H1 (cell line): ENCODE data around the gene SUSD1. TPM values are rescaled to one million over a fixed set of nuclear protein-coding genes. Genes with fewer than 3 reads are reported as not detected.

Experiments
- CTCF ChIA-PET: fragments of 300-600 bp; sonication (Branson Sonifier 250); formaldehyde crosslinking; loops from one replicate; lab custom pipeline; 2021; ENCODE audit not compliant: partially characterized antibody; lab: Charles Lee
- POLR2A ChIA-PET: fragments of 300-600 bp; sonication (Branson Sonifier 250); formaldehyde crosslinking; loops from one replicate; lab custom pipeline; 2021; ENCODE audit warnings: inconsistent platforms; ENCODE audit not compliant: partially characterized antibody; lab: Charles Lee
- DNase-seq, 2 experiments: peaks; one replicate each; pipeline versions ENCODE4 v3.0.0 to v3.0.0-alpha.2; 2010 to 2022; ENCODE audit warnings: low spot score in 2 of 2, low read depth in 1 of 2, mixed read lengths in 1 of 2
- FAIRE-seq: peaks from 2 replicates; lab custom pipeline; 2011; peaks lifted over from hg19 to GRCh38; lab: Jason Lieb, UNC
- H2AFZ ChIP-seq: 2 replicates; pipeline ENCODE4 v1.8.1; 2012; ENCODE audit warnings: low read length, inconsistent platforms
- H2AK5ac ChIP-seq: 2 replicates; pipeline ENCODE4 v1.6.1; 2013; ENCODE audit warnings: low read depth, low read length
- H2BK120ac ChIP-seq: replicated peaks from 2 replicates; pipeline ENCODE3; 2013; ENCODE audit warnings: low read depth, low read length, inconsistent platforms
- H2BK12ac ChIP-seq: 2 replicates; pipeline ENCODE4 v1.6.1; 2013; ENCODE audit warnings: low read depth, low read length
- H2BK15ac ChIP-seq: 2 replicates; pipeline ENCODE4 v1.6.1; 2013; ENCODE audit warnings: low read length
- H2BK20ac ChIP-seq: 2 replicates; pipeline ENCODE4 v1.6.1; 2013; ENCODE audit warnings: low read length
- H2BK5ac ChIP-seq: 2 replicates; pipeline ENCODE4 v1.6.1; 2013; ENCODE audit warnings: low read depth, low read length
- H3K14ac ChIP-seq: 2 replicates; pipeline ENCODE4 v1.6.1; 2013; ENCODE audit warnings: inconsistent platforms; ENCODE audit not compliant: insufficient read length
- H3K18ac ChIP-seq: 2 replicates; pipeline ENCODE4 v1.6.1; 2013; ENCODE audit warnings: low read length; ENCODE audit errors: extremely low read depth
- H3K23ac ChIP-seq: 2 replicates; pipeline ENCODE4 v1.6.1; 2013; ENCODE audit warnings: inconsistent platforms; ENCODE audit not compliant: insufficient read length
- H3K23me2 ChIP-seq: 2 replicates; pipeline ENCODE4 v1.6.1; 2013; ENCODE audit warnings: low read depth, low read length
- H3K27ac ChIP-seq: 2 replicates; pipeline ENCODE4 v1.6.1; 2011; ENCODE audit warnings: low read depth, low read length, inconsistent platforms
- H3K27me3 ChIP-seq, 4 experiments: replicated peaks in 1 of 4; 1 replicate in 1 of 4; 2 replicates in 3 of 4; pipeline versions ENCODE4 v1.6.1 to v1.8.1; 2011 to 2013; ENCODE audit warnings: low read length in 3 of 4, mild to moderate bottlenecking in 3 of 4, inconsistent platforms in 2 of 4, mixed read lengths in 2 of 4, moderate library complexity in 1 of 4; ENCODE audit not compliant: control insufficient read depth in 3 of 4, insufficient read depth in 3 of 4; ENCODE audit errors: extremely low read depth in 1 of 4
- H3K36me3 ChIP-seq, 4 experiments: 2 replicates each; pipeline versions ENCODE4 v1.6.1 to v1.8.1; 2011 to 2013; ENCODE audit warnings: mild to moderate bottlenecking in 4 of 4, low read length in 3 of 4, moderate library complexity in 2 of 4, control low read depth in 1 of 4, inconsistent platforms in 1 of 4; ENCODE audit not compliant: insufficient read depth in 4 of 4, control insufficient read depth in 2 of 4
- H3K4ac ChIP-seq: replicated peaks from 2 replicates; pipeline ENCODE3; 2013; ENCODE audit warnings: low read length, low read depth, mixed read lengths, inconsistent platforms; ENCODE audit not compliant: insufficient read length
- H3K4me1 ChIP-seq, 4 experiments: replicated peaks in 1 of 4; 1 replicate in 1 of 4; 2 replicates in 3 of 4; pipeline versions ENCODE4 v1.6.1 to v1.8.1; 2011 to 2013; ENCODE audit warnings: low read length in 3 of 4, inconsistent platforms in 2 of 4, mixed read lengths in 1 of 4; ENCODE audit not compliant: insufficient read depth in 4 of 4, control insufficient read depth in 3 of 4
- H3K4me2 ChIP-seq, 2 experiments: 2 replicates each; pipeline versions ENCODE4 v1.6.1 to v1.8.1; 2011 to 2013; ENCODE audit warnings: low read depth in 2 of 2, low read length in 2 of 2, control low read depth in 1 of 2, inconsistent platforms in 1 of 2, mild to moderate bottlenecking in 1 of 2; ENCODE audit not compliant: insufficient read depth in 1 of 2
- H3K4me3 ChIP-seq, 4 experiments: fragments of 200-600, 300-600 bp in 1 of 4; sonication (generic), shearing (Covaris generic), sonication (Bioruptor Twin) in 1 of 4; 2 replicates each; pipeline versions ENCODE4 v1.5.1 to v1.8.1; 2011 to 2016; ENCODE audit warnings: low read length in 4 of 4, low read depth in 3 of 4, control low read depth in 2 of 4, inconsistent platforms in 2 of 4, mild to moderate bottlenecking in 2 of 4, mixed read lengths in 1 of 4, moderate library complexity in 1 of 4; ENCODE audit not compliant: insufficient read depth in 2 of 4; ENCODE audit errors: extremely low read depth in 1 of 4
- H3K56ac ChIP-seq: replicated peaks from 2 replicates; pipeline ENCODE3; 2013; ENCODE audit warnings: low read depth, mild to moderate bottlenecking, mixed read lengths, low read length, inconsistent platforms; ENCODE audit not compliant: insufficient read length
- H3K79me1 ChIP-seq: 2 replicates; pipeline ENCODE4 v1.6.1; 2013; ENCODE audit warnings: low read depth, low read length, control low read depth
- H3K79me2 ChIP-seq, 2 experiments: 2 replicates each; pipeline versions ENCODE4 v1.6.1 to v1.8.1; 2012 to 2013; ENCODE audit warnings: low read length in 2 of 2, mild to moderate bottlenecking in 2 of 2, inconsistent platforms in 1 of 2; ENCODE audit not compliant: insufficient read depth in 2 of 2, control insufficient read depth in 1 of 2
- H3K9ac ChIP-seq, 4 experiments: replicated peaks in 1 of 4; 1 replicate in 1 of 4; 2 replicates in 3 of 4; pipeline versions ENCODE4 v1.6.1 to v1.8.1; 2011 to 2013; ENCODE audit warnings: low read depth in 3 of 4, low read length in 3 of 4, control low read depth in 2 of 4, mild to moderate bottlenecking in 2 of 4, moderate library complexity in 2 of 4, inconsistent platforms in 1 of 4; ENCODE audit errors: extremely low read depth in 1 of 4
- H3K9me3 ChIP-seq, 2 experiments: 2 replicates each; pipeline versions ENCODE4 v1.6.1 to v1.8.1; 2012 to 2013; ENCODE audit warnings: mild to moderate bottlenecking in 2 of 2, moderate library complexity in 2 of 2, control low read depth in 1 of 2, inconsistent platforms in 1 of 2, low read depth in 1 of 2, low read length in 1 of 2, mixed read lengths in 1 of 2; ENCODE audit not compliant: insufficient read depth in 2 of 2
- H4K20me1 ChIP-seq, 2 experiments: replicated peaks in 1 of 2; 2 replicates each; pipeline versions ENCODE3 to v1.8.1; 2011 to 2013; ENCODE audit warnings: inconsistent platforms in 2 of 2, low read length in 2 of 2, mild to moderate bottlenecking in 1 of 2; ENCODE audit not compliant: insufficient read depth in 2 of 2, control insufficient read depth in 1 of 2
- H4K5ac ChIP-seq: 2 replicates; pipeline ENCODE4 v1.6.1; 2013; ENCODE audit warnings: low read length, low read depth, mixed read lengths, inconsistent platforms; ENCODE audit not compliant: insufficient read length
- H4K8ac ChIP-seq: 2 replicates; pipeline ENCODE4 v1.8.0; 2013; ENCODE audit warnings: mild to moderate bottlenecking, moderate library complexity, low read length, inconsistent platforms; ENCODE audit not compliant: insufficient read depth; ENCODE audit errors: extremely low read depth
- H4K91ac ChIP-seq: replicated peaks from 2 replicates; pipeline ENCODE3; 2013; ENCODE audit warnings: low read length, mixed read lengths, inconsistent platforms; ENCODE audit not compliant: insufficient read length
- CBX5 ChIP-seq: fragments of 300-800, 300-1000 bp; sonication (generic); IDR thresholded peaks from 2 replicates; pipeline ENCODE4 v1.7.1; 2016; ENCODE audit warnings: antibody characterized with exemption, low read length, low read depth
- CREB1 ChIP-seq: IDR thresholded peaks from 2 replicates; pipeline ENCODE4 v1.6.1; 2012; ENCODE audit warnings: inconsistent platforms
- EP300 ChIP-seq, 2 experiments: IDR thresholded peaks; 1 replicate in 1 of 2; 2 replicates in 1 of 2; pipeline ENCODE4 v1.6.1; 2011 to 2012; ENCODE audit warnings: low read depth in 2 of 2, low read length in 2 of 2, mild to moderate bottlenecking in 2 of 2, borderline replicate concordance in 1 of 2, inconsistent platforms in 1 of 2, moderate library complexity in 1 of 2
- HDAC6 ChIP-seq: IDR thresholded peaks from one replicate; pipeline ENCODE4 v1.7.1; 2012; ENCODE audit warnings: low read depth, mild to moderate bottlenecking, inconsistent platforms, low read length, moderate library complexity
- RNF2 ChIP-seq: fragments of 200-900, 300-1000 bp; sonication (generic); IDR thresholded peaks from 2 replicates; pipeline ENCODE4 v1.7.1; 2016; ENCODE audit warnings: borderline replicate concordance, low read depth, mild to moderate bottlenecking, antibody characterized with exemption, low read length; ENCODE audit not compliant: poor library complexity, severe bottlenecking; ENCODE audit errors: missing control alignments
- RXRA ChIP-seq: IDR thresholded peaks from 2 replicates; pipeline ENCODE4 v1.6.1; 2011; ENCODE audit warnings: low read depth, mild to moderate bottlenecking, low read length, moderate library complexity; ENCODE audit not compliant: insufficient read depth
- SIRT6 ChIP-seq: IDR thresholded peaks from one replicate; pipeline ENCODE4 v1.7.1; 2012; ENCODE audit warnings: low read length, inconsistent platforms
- SP1 ChIP-seq: IDR thresholded peaks from 2 replicates; pipeline ENCODE4 v1.6.1; 2011; ENCODE audit warnings: low read depth, low read length
- SRF ChIP-seq: IDR thresholded peaks from 2 replicates; pipeline ENCODE4 v1.6.1; 2011; ENCODE audit warnings: mild to moderate bottlenecking, low read depth, low read length, moderate library complexity
- TBP ChIP-seq: IDR thresholded peaks from 2 replicates; pipeline ENCODE4 v1.6.1; 2011; ENCODE audit warnings: low read depth, low read length, improper control_type of control experiment
- WGBS, 2 experiments: shearing (Covaris generic) in 1 of 2; methylation state at CpG; one replicate each; pipeline versions ENCODE4 v1.1.6 to v1.1.7; 2013 to 2015; ENCODE audit warnings: low lambda C conversion rate in 2 of 2, mixed read lengths in 2 of 2, inconsistent platforms in 1 of 2, low coverage in 1 of 2, missing lambda C conversion rate in 1 of 2; ENCODE audit not compliant: insufficient replicate concordance in 2 of 2, insufficient coverage in 1 of 2, insufficient read length in 1 of 2; ENCODE audit errors: extremely low coverage in 1 of 2, missing lambda C conversion rate in 1 of 2; 5-methylcytosine and 5-hydroxymethylcytosine counted together
- polyA plus RNA-seq, 7 experiments: library from polyadenylated mRNA; depleted of rRNA in 3 of 7; stranded (reverse) in 5 of 7; unstranded in 2 of 7; fragments of >200 nt in 5 of 7; fragments of 200-250 nt in 2 of 7; gene quantifications; 1 replicate in 5 of 7; 2 replicates in 1 of 7; 4 replicates in 1 of 7; pipeline versions ENCODE4 v1.2.1 to v1.2.3, GENCODE V29; 2011 to 2013; ENCODE audit warnings: missing spikeins in 2 of 7, mixed read lengths in 2 of 7
- total RNA-seq: library from RNA; stranded (reverse); fragmentation: NEBNext Ultra II Directional; extraction: Animal tissue kit (Norgen Biotek cat#: 25700); gene quantifications from 2 replicates; pipeline ENCODE4 v1.2.1, GENCODE V29; 2021

The SUSD1 gene
- total and polyA plus RNA-seq, 2 of the 8 experiments (the other 6 are each of a cell fraction or from before 2014, with no cell fraction given): 2.8 to 7.2 TPM

GRCh38 chr9:111992523-111992922 is 182.6 kb downstream of the SUSD1 start:
- Histone ChIP-seq H3K27ac (no peak overlapping the region), H3K4me2 (no peak overlapping the region), H3K79me2 (no peaks in the 10 kb centered on the region), H3K4ac (no peak overlapping the region), H3K27me3 (no peaks in the 10 kb centered on the region), H3K9me3 (no peaks in the 10 kb centered on the region), H3K18ac (no peak overlapping the region), H2AFZ (no peak overlapping the region), H3K4me1 (no peaks in the 10 kb centered on the region), H2BK20ac (no peak overlapping the region), H3K23ac (no peak overlapping the region), H3K36me3 (no peaks in the 10 kb centered on the region), H4K8ac (no peak overlapping the region), H3K9ac (no peak overlapping the region), H2BK15ac (no peak overlapping the region), H4K5ac (no peak overlapping the region), H3K56ac (no peak overlapping the region), H2BK120ac (no peak overlapping the region), H3K79me1 (no peaks in the 10 kb centered on the region), H3K4me3 (no peak overlapping the region), H2BK12ac (no peak overlapping the region), H3K14ac (no peak overlapping the region), H4K20me1 (no peaks in the 10 kb centered on the region), H2AK5ac (no peak overlapping the region), H2BK5ac (no peak overlapping the region), H3K23me2 (no peaks in the 10 kb centered on the region), H4K91ac (no peak overlapping the region)
- POLR2A ChIA-PET: interaction anchor here (0.6 kb wide), 1 partner anchor 176 kb away, joined by 3 read pairs; no protein-coding TSS in a partner anchor
- CTCF ChIA-PET: interaction anchor here (1.0 to 2.1 kb wide), 2 partner anchors 10 to 14 kb away, joined by 3 to 6 read pairs; no protein-coding TSS in a partner anchor
- DNase-seq (no peak), FAIRE-seq (no peak)
- 92% methylated on average over 2 of the region's 2 CpGs; no CpG with 5 or more reads in 1 of the 2 experiments for WGBS, 2 experiments
- TF ChIP-seq CBX5: no peak
- no peak for TF ChIP-seq HDAC6
- TF ChIP-seq CREB1: no peak
- TF ChIP-seq TBP: no peak
- TF ChIP-seq SRF: no peak
- TF ChIP-seq EP300 (IDR thresholded peaks at IDR 0.05; ENCODE audit: borderline replicate concordance in 1 of 2, low read depth in 2 of 2, low read length in 2 of 2): no peak
- TF ChIP-seq RNF2: no peak
- no peak for TF ChIP-seq SP1
- no peak for TF ChIP-seq RXRA
- no peak for TF ChIP-seq SIRT6
